Lung (tissue), 12 donors: Measurements from ENCODE around the gene YBX2. TPM values are rescaled to one million over a fixed set of nuclear protein-coding genes. Genes with fewer than 3 reads are reported as not detected.

Experiments
- ATAC-seq: fragments of 200-7000 bp; cut with Tn5 transposase; one replicate; pipeline ENCODE4 v1.9.1; 2020; ENCODE audit warnings: moderate number of reproducible peaks; ENCODE audit not compliant: insufficient read depth, low FRiP score
- DNase-seq, 3 donors: peaks; one replicate each; pipeline ENCODE4 v3.0.0-alpha.2; 2013 to 2017
- H3K27ac ChIP-seq, 2 donors: one replicate each; pipeline ENCODE4 v1.5.1; 2013; ENCODE audit warnings: mild to moderate bottlenecking in 2 of 2, moderate library complexity in 2 of 2, control low read depth in 1 of 2, inconsistent platforms in 1 of 2, low read depth in 1 of 2, low read length in 1 of 2
- H3K27me3 ChIP-seq, 3 donors: one replicate each; pipeline ENCODE4 v1.5.1; 2013; ENCODE audit warnings: low read length in 2 of 3; ENCODE audit not compliant: control insufficient read depth in 3 of 3, insufficient read depth in 3 of 3
- H3K36me3 ChIP-seq, 4 donors: one replicate each; pipeline ENCODE4 v1.5.1; 2013; ENCODE audit warnings: low read length in 4 of 4, mild to moderate bottlenecking in 1 of 4, moderate library complexity in 1 of 4; ENCODE audit not compliant: control insufficient read depth in 4 of 4, insufficient read depth in 4 of 4
- H3K4me1 ChIP-seq, 5 donors: one replicate each; pipeline ENCODE4 v1.5.1; 2013; ENCODE audit warnings: low read length in 5 of 5, mild to moderate bottlenecking in 2 of 5, moderate library complexity in 1 of 5; ENCODE audit not compliant: control insufficient read depth in 5 of 5, insufficient read depth in 5 of 5
- H3K4me3 ChIP-seq: one replicate; pipeline ENCODE4 v1.5.1; 2013; ENCODE audit warnings: mild to moderate bottlenecking, control low read depth, moderate library complexity
- H3K9ac ChIP-seq, 2 donors: one replicate each; pipeline ENCODE4 v1.5.1; 2013; ENCODE audit warnings: low read length in 2 of 2, control low read depth in 1 of 2; ENCODE audit not compliant: insufficient read depth in 1 of 2
- H3K9me3 ChIP-seq, 4 donors: one replicate each; pipeline ENCODE4 v1.5.1; 2013; ENCODE audit warnings: low read length in 3 of 4, mild to moderate bottlenecking in 1 of 4, moderate library complexity in 1 of 4; ENCODE audit not compliant: control insufficient read depth in 4 of 4, insufficient read depth in 3 of 4
- CTCF ChIP-seq: IDR thresholded peaks from 2 replicates; pipeline ENCODE4 v1.5.1; 2012; ENCODE audit warnings: mild to moderate bottlenecking; ENCODE audit errors: control extremely low read depth, extremely low read depth
- WGBS, 2 donors: extraction: QIAGEN DNeasy Blood & Tissue Kit; methylation state at CpG; one replicate each; pipeline ENCODE4 v1.1.7; 2013; 5-methylcytosine and 5-hydroxymethylcytosine counted together
- polyA plus RNA-seq, 2 donors: library from polyadenylated mRNA; stranded (reverse); fragments of 200-250 nt; gene quantifications; one replicate each; pipeline ENCODE4 v1.2.1, GENCODE V29; 2013
- total RNA-seq, 2 donors: library from RNA; depleted of rRNA in 1 of 2; stranded (reverse); fragments of >200 nt in 1 of 2; gene quantifications; one replicate each; pipeline ENCODE4 v1.2.1, GENCODE V29; 2014 to 2021
- donor health status: control.
- donor health status: control.
- donor health status: Bipolar disorder and iron deficiency.
- donor health status: healthy.
- donor health status: DM: yes; HTN: yes; CAD: no.

YBX2 gene
- total and polyA plus RNA-seq, 4 donors: 0.03 to 0.57 (median 0.40) TPM

- H3K36me3 ChIP-seq: peaks cover 12 to 59% (median 37%) of the 10 kb centered on the region in 4 donors
- no peak for TF ChIP-seq CTCF
- 94 to 98% methylated on average over 13 of the region's 13 CpGs for WGBS, 2 donors
- no peak overlapping the region for H3K9ac ChIP-seq
- ATAC-seq: no peak
- no peaks in the 10 kb centered on the region for H3K9me3 ChIP-seq
- no peak overlapping the region for H3K4me3 ChIP-seq
- H3K27ac ChIP-seq: no peak overlapping the region
- DNase-seq: no peak
- H3K27me3 ChIP-seq: no peaks in the 10 kb centered on the region
- H3K4me1 ChIP-seq: peaks cover 4 to 15% (median 6%) of the 10 kb centered on the region in 5 donors
These were observed 23.9 kb upstream of the YBX2 start for GRCh38 chr17:7318121-7318860.

- TF ChIP-seq CTCF: no peak
- WGBS, 2 donors: 87 to 88% methylated on average over 16 of the region's 16 CpGs
- no peaks in the 10 kb centered on the region for H3K9me3 ChIP-seq
- H3K27me3 ChIP-seq: no peaks in the 10 kb centered on the region
- H3K9ac ChIP-seq: no peak overlapping the region
- DNase-seq (no peak), ATAC-seq (no peak)
- no peak overlapping the region for H3K4me3 ChIP-seq
- H3K27ac ChIP-seq: no peak overlapping the region
- H3K36me3 ChIP-seq: peaks cover 4 to 59% (median 37%) of the 10 kb centered on the region in 4 donors
- H3K4me1 ChIP-seq: peaks cover 4 to 15% (median 6%) of the 10 kb centered on the region in 5 donors
These were observed 22.8 kb upstream of the YBX2 start for GRCh38 chr17:7317161-7317803.

GRCh38 chr17:7315570-7316235 lies 21.3 kb upstream of the YBX2 start:
- no peak for TF ChIP-seq CTCF
- Histone ChIP-seq H3K4me3 (peak overlapping the region; percentile 90), H3K27ac (peak overlapping the region; percentile 95 to 96), H3K27me3 (no peaks in the 10 kb centered on the region), H3K36me3 (peaks cover 13 to 56% (median 35%) of the 10 kb centered on the region in 4 donors), H3K9ac (peak overlapping the region in 1 of 2 donors; percentile 40), H3K4me1 (peaks cover 4 to 15% (median 9%) of the 10 kb centered on the region in 5 donors), H3K9me3 (no peaks in the 10 kb centered on the region)
- 41 to 45% methylated on average over 30 of the region's 30 CpGs for WGBS, 2 donors
- no peak for DNase-seq
- ATAC-seq: no peak
